SK-N-SH (cell line): ENCODE results near the gene PDPK1.

Source experiments
- FOXJ3 ChIP-seq: sonication (generic); formaldehyde crosslinking; IDR thresholded peaks from 2 replicates; pipeline ENCODE4 v1.5.1; 2020; ENCODE audit warnings: mild to moderate bottlenecking, missing genetic modification reagents
- GATA2 ChIP-seq: sonication (generic); formaldehyde crosslinking; IDR thresholded peaks from 2 replicates; pipeline ENCODE4 v1.5.0; 2020; ENCODE audit warnings: mild to moderate bottlenecking, missing genetic modification reagents
- JUND ChIP-seq: IDR thresholded peaks from 2 replicates; pipeline ENCODE4 v1.4.0; 2012
- MAX ChIP-seq: IDR thresholded peaks from 2 replicates; pipeline ENCODE4 v1.4.0; 2012; ENCODE audit warnings: low read depth
- MXI1 ChIP-seq: IDR thresholded peaks from 2 replicates; pipeline ENCODE4 v1.6.1; 2012; ENCODE audit warnings: mild to moderate bottlenecking, low read depth, low read length, improper control_type of control experiment
- PBX3 ChIP-seq: IDR thresholded peaks from 2 replicates; pipeline ENCODE4; 2012
- RAD21 ChIP-seq: IDR thresholded peaks from 2 replicates; pipeline ENCODE4 v1.6.1; 2012; ENCODE audit warnings: mild to moderate bottlenecking, low read length
- RFX5 ChIP-seq: IDR thresholded peaks from 2 replicates; pipeline ENCODE4 v1.6.1; 2012; ENCODE audit warnings: mild to moderate bottlenecking, improper control_type of control experiment, low read length
- SMC3 ChIP-seq: IDR thresholded peaks from 2 replicates; pipeline ENCODE4 v1.6.1; 2012; ENCODE audit warnings: low read depth, low read length, improper control_type of control experiment
- TAF1 ChIP-seq: IDR thresholded peaks from 2 replicates; pipeline ENCODE4 v1.6.1; 2012; ENCODE audit warnings: low read depth, mild to moderate bottlenecking, low read length, moderate library complexity, borderline replicate concordance
- TF ChIP-seq, protein P1 (sequence below): fragments of 200-600 bp; sonication (generic); IDR thresholded peaks from 2 replicates; pipeline ENCODE4 v1.6.1; 2017; ENCODE audit warnings: antibody characterized with exemption, mild to moderate bottlenecking, moderate library complexity

DNA sequence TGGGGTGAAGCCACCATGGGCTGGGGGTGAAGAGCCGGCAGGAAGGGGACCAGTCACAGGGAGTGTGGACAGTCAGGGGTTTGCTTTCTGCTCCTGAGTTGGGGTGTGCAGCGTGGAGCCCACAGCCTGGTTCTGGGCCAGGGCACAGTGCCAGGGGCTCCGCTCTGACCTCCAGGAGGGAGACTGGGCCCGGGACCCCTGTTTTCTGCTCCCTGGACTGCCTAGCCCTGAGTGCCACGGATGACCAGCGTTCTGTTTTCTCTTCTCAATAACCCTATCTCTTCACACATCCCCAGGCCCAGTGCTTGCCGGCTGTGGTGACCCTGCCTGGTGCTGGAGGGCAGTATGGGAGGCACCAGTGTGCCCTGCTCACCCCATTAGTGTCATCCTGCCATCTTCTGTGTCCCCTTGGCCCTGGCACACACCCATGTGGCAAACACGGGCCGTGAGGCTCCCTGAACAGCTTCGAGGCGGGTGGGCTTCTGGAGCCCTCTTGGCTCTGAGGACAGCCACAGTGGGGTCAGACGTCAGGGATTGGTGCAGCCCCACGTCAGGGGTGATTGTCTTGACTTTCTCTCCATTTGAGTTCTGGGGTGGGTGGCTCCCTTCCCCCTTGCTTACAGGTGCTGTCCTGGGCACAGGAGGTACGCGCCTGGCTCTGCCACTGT is 7.7 kb upstream of the PDPK1 start:
- TF ChIP-seq MXI1: no peak
- TF ChIP-seq FOXJ3 (CRISPR knock-in tag): no peak
- TF ChIP-seq, protein P1, sequence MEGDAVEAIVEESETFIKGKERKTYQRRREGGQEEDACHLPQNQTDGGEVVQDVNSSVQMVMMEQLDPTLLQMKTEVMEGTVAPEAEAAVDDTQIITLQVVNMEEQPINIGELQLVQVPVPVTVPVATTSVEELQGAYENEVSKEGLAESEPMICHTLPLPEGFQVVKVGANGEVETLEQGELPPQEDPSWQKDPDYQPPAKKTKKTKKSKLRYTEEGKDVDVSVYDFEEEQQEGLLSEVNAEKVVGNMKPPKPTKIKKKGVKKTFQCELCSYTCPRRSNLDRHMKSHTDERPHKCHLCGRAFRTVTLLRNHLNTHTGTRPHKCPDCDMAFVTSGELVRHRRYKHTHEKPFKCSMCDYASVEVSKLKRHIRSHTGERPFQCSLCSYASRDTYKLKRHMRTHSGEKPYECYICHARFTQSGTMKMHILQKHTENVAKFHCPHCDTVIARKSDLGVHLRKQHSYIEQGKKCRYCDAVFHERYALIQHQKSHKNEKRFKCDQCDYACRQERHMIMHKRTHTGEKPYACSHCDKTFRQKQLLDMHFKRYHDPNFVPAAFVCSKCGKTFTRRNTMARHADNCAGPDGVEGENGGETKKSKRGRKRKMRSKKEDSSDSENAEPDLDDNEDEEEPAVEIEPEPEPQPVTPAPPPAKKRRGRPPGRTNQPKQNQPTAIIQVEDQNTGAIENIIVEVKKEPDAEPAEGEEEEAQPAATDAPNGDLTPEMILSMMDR: no peak
- TF ChIP-seq SMC3: no peak
- TF ChIP-seq PBX3: no peak
- TF ChIP-seq GATA2 (CRISPR knock-in tag): no peak
- TF ChIP-seq MAX: no peak
- TF ChIP-seq JUND: no peak
- TF ChIP-seq RAD21: no peak
- no peak for TF ChIP-seq RFX5
- TF ChIP-seq TAF1: no peak
